ENCODE measurements around the gene PPP4R3B.

DNA sequence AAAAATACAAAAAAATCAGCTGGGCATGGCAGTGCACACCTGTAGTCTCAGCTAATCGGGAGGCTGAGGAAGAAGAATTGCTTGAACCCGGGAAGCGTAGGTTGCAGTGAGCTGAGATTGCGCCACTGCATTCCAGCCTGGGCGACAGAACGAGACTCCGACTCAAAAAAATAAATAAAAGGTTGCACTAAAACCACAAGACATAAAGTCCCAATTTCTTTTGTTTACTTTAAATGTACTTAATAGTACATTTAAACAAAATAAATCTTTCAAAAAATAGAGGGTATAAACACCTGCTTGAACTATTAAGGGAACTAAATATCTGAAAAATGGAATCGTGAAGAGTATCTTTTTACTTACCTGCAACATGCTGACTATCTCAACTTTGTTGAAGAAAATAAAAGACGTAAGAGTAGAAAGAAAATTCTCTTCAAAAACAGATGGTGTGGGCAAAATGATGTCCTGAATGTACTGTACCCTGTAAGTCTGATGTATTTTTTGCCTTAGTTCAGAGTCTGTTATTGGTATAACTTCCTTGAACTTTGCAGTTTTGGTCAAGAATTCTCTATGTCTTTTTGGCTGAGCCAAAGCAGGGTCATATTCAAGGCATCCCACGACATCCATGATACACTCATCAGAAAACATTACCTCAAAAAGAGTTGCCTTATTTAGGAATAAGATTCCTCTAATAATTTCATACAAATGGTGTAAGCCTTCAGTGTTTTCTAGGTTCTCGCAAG is 19.2 kb downstream of the PPP4R3B start:
- TF ChIP-seq, protein P1, sequence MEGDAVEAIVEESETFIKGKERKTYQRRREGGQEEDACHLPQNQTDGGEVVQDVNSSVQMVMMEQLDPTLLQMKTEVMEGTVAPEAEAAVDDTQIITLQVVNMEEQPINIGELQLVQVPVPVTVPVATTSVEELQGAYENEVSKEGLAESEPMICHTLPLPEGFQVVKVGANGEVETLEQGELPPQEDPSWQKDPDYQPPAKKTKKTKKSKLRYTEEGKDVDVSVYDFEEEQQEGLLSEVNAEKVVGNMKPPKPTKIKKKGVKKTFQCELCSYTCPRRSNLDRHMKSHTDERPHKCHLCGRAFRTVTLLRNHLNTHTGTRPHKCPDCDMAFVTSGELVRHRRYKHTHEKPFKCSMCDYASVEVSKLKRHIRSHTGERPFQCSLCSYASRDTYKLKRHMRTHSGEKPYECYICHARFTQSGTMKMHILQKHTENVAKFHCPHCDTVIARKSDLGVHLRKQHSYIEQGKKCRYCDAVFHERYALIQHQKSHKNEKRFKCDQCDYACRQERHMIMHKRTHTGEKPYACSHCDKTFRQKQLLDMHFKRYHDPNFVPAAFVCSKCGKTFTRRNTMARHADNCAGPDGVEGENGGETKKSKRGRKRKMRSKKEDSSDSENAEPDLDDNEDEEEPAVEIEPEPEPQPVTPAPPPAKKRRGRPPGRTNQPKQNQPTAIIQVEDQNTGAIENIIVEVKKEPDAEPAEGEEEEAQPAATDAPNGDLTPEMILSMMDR (tag by site-specific recombination; IDR thresholded peaks at IDR 0.05) = no peak
- TF ChIP-seq PRDM10 (tag by site-specific recombination; IDR thresholded peaks at IDR 0.05) (no peak), ZNF776 (tag by site-specific recombination; IDR thresholded peaks at IDR 0.05; ENCODE audit: borderline replicate concordance) (no peak), ZNF311 (tag by site-specific recombination; IDR thresholded peaks at IDR 0.05; ENCODE audit: borderline replicate concordance) (no peak), SETDB1 (IDR thresholded peaks at IDR 0.05; ENCODE audit: insufficient read length, low read length) (no peak), YY1 (tag by site-specific recombination; IDR thresholded peaks at IDR 0.05) (no peak), PBX3 (CRISPR knock-in tag; IDR thresholded peaks at IDR 0.05) (no peak), ZNF274 (IDR thresholded peaks at IDR 0.05; ENCODE audit: low read length) (no peak), ZNF274 (tag by site-specific recombination; IDR thresholded peaks at IDR 0.05; ENCODE audit: borderline replicate concordance) (no peak), ZNF518A (tag by site-specific recombination; conservative IDR thresholded peaks at IDR 0.05; ENCODE audit: low read depth) (no peak)
- TF ChIP-seq, protein P2, sequence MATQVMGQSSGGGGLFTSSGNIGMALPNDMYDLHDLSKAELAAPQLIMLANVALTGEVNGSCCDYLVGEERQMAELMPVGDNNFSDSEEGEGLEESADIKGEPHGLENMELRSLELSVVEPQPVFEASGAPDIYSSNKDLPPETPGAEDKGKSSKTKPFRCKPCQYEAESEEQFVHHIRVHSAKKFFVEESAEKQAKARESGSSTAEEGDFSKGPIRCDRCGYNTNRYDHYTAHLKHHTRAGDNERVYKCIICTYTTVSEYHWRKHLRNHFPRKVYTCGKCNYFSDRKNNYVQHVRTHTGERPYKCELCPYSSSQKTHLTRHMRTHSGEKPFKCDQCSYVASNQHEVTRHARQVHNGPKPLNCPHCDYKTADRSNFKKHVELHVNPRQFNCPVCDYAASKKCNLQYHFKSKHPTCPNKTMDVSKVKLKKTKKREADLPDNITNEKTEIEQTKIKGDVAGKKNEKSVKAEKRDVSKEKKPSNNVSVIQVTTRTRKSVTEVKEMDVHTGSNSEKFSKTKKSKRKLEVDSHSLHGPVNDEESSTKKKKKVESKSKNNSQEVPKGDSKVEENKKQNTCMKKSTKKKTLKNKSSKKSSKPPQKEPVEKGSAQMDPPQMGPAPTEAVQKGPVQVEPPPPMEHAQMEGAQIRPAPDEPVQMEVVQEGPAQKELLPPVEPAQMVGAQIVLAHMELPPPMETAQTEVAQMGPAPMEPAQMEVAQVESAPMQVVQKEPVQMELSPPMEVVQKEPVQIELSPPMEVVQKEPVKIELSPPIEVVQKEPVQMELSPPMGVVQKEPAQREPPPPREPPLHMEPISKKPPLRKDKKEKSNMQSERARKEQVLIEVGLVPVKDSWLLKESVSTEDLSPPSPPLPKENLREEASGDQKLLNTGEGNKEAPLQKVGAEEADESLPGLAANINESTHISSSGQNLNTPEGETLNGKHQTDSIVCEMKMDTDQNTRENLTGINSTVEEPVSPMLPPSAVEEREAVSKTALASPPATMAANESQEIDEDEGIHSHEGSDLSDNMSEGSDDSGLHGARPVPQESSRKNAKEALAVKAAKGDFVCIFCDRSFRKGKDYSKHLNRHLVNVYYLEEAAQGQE (tag by site-specific recombination; IDR thresholded peaks at IDR 0.05) = no peak
- TF ChIP-seq, protein P3, sequence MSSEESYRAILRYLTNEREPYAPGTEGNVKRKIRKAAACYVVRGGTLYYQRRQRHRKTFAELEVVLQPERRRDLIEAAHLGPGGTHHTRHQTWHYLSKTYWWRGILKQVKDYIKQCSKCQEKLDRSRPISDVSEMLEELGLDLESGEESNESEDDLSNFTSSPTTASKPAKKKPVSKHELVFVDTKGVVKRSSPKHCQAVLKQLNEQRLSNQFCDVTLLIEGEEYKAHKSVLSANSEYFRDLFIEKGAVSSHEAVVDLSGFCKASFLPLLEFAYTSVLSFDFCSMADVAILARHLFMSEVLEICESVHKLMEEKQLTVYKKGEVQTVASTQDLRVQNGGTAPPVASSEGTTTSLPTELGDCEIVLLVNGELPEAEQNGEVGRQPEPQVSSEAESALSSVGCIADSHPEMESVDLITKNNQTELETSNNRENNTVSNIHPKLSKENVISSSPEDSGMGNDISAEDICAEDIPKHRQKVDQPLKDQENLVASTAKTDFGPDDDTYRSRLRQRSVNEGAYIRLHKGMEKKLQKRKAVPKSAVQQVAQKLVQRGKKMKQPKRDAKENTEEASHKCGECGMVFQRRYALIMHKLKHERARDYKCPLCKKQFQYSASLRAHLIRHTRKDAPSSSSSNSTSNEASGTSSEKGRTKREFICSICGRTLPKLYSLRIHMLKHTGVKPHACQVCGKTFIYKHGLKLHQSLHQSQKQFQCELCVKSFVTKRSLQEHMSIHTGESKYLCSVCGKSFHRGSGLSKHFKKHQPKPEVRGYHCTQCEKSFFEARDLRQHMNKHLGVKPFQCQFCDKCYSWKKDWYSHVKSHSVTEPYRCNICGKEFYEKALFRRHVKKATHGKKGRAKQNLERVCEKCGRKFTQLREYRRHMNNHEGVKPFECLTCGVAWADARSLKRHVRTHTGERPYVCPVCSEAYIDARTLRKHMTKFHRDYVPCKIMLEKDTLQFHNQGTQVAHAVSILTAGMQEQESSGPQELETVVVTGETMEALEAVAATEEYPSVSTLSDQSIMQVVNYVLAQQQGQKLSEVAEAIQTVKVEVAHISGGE (tag by site-specific recombination; conservative IDR thresholded peaks at IDR 0.05; ENCODE audit: low read depth) = no peak
